GM19324 (cell line): ENCODE data around the gene GEN1.
"Not testable (repeated sequence)": the region's sequence is repeated elsewhere in the genome, so short reads cannot be mapped to it uniquely, and the experiment has no call there.

Source experiments
- ATAC-seq: cut with Tn5 transposase; IDR thresholded peaks from one replicate; pipeline ENCODE4 v1.9.1; 2021; ENCODE audit warnings: mild to moderate bottlenecking, moderate library complexity; ENCODE audit not compliant: unreplicated experiment, low FRiP score

GEN1 gene

DNA sequence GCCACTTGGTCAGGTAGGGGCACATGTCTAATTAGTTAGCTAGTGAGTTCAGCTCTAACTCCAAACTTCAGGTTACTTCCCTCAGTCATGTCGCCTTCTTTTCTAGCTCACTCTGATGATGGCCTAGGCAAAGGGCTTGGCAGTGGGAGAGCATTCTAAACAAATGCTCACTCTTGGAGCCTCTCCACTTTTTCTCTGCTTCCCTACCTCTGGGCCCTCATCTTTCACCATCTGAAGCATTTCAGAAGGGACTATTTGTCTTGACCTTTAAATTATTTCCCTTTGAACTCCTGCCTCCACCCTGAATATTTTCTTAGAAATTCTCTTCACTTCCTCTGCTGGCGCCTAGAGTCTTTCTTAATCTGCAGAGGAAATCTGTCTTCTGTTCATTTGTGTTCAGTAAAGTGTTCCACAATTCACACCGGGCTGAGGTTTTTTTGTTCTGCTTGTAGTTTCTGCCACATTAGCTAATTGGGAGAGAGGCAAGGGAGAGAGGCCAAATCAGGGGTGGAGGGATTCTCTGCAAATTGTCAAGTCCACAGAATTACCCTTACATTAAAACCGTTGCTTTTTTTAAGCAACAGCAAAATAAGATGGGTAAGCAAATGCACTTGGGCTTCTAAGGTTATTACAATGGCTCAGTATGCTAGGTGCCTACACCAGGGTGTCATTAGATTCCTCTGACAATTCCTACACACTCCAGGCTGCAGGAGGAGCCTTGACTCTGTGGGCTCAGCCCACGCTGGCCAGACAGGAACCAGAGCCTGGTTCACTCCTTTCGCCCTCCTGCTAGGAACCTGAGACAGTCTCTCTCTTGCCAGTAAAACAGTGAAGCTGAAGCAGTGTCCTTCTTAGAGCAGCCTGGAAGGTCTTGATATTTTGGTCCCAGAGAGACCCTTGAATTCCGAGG is 67.9 kb downstream of the GEN1 start:
- ATAC-seq, result peak; percentile 60

DNA sequence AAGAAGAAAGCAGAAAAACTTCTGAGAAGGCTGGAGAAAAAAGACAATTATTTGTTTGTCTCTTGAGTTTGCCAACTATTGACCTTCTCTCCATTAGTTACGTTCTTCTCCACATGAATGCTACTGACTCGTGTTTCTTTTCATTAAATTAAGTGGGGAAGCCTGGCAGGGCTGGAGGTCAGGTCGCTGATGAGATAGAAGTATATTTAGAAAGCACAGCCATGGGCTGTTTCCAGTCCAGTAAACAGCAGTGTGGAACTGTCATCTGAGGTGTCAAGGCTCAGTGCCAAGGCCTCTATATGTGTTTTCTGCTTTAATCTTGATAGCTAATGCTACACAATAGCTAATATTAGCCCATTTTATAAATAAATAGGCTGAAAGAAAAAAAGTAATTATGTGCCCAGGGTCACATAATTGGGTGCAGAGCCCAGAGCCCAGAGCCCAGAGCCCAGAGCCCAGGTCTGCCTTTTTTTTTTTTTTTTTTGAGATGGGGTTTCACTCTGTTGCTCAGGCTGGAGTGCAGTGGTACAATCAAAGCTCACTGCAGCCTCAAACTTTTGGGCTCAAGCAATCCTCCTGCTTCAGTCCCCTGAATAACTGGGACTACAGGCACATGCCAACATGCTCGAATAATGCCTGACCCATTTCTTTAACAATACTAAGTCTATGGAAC is 68.6 kb downstream of the GEN1 start:
- ATAC-seq, result peak; percentile 32

DNA sequence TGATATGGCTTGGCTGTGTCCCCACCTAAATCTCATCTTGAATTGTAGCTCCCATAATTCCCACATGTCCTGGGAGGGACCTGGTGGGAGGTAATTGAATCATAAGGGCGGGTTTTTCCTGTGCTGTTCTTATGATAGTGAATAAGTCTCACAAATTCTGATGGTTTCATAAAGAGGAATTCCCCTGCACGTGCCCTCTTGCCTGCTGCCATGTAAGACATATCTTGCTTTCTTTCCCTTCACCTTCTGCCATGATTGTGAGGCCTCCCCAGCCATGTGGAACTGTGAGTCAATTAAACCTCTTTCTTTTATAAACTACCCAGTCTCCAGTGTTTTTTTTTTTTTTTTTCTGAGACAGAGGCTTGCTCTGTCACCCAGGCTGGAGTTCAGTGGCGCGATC is 69.7 kb downstream of the GEN1 start:
- ATAC-seq, result not testable (repeated sequence)

DNA sequence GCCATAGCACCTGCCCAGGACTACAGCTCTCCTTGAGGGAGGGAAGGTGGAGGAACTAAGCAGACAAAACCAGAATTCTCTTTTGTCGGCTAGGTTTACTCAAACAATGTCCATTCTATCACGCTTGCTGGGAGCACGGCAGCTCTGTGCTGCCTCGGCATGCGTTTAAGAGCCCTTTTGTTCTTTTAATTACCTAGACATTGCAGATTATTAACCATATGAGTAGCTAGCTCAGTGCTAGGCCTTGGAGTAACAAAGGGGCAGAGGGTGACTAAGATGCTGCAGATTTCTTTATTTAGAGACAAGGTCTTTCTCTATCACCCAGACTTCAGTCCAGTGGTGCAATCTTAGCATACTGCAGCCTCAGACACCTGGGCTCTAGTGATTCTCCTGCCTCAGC is 73.4 kb downstream of the GEN1 start:
- no peak for ATAC-seq

GRCh38 chr2:17827785-17828184 is 73.8 kb downstream of the GEN1 start:
- no peak for ATAC-seq

DNA sequence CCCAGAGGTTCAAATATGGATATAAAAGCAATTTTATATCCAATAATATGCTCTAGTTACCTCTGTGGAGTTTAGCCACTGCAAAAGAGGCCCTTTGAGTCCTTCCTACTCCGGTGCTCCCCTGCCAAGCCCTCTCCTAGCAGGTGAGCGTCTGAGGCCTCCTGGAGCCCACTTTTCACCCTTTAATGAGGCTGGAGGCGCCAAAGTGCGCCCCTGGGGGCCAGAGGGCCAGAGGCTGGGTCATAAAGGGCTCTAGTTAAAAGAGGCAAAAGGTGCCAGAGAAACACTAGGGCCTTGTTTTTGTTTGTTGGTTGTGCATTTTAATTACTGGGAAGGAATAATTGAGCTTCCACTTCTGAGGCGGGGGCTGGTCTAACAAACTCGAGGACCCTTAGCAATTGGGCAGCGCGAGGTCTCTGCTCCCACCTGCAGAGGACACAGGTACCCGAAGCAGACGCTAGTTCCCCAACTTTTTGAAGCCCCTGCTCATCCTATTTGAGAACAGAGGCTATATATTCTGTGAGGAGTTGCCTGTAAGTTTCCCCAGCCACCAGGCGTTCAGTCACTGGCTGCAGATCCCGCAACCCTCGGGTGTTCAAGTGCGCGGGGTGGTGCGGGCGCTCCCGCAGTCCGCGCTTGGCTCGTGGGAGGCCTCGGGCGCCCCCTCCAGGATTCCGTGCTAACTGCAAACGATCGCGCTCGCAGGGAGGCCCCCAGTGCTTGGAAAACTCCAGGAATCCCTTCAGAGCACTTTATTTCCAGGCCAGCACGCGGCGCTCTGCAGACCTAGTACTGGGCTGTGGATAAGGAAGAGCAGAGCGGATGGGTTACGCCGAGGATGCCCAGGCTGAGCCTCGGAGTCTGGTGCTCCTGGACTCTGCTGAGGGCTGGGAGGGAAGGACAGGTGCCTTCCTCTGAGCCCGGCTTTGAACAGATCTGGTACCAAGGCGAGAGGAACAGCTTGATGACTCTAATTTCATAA is 76.4 kb downstream of the GEN1 start:
- ATAC-seq, result peak; percentile 78

DNA sequence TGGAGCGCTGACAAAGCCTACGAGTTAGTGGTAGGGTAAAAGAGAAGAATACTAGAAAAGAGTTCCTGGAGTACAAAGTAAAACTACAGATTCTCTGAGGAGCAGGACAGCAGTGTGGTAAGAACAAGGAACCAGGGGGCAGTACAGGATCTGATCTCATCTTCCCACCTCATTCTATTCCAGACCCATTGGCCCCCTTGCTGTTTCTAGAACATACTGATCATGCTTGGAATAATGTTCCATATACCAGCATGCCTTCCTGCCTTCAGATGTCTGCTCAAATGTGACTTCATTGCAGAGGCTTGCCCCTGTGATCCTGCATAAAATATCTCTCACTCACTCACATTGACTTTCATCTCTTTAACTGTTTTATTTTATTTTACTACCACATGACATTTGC is 81.6 kb downstream of the GEN1 start:
- ATAC-seq, result no peak
